ENCODE results near the gene OVAAL.

DNA sequence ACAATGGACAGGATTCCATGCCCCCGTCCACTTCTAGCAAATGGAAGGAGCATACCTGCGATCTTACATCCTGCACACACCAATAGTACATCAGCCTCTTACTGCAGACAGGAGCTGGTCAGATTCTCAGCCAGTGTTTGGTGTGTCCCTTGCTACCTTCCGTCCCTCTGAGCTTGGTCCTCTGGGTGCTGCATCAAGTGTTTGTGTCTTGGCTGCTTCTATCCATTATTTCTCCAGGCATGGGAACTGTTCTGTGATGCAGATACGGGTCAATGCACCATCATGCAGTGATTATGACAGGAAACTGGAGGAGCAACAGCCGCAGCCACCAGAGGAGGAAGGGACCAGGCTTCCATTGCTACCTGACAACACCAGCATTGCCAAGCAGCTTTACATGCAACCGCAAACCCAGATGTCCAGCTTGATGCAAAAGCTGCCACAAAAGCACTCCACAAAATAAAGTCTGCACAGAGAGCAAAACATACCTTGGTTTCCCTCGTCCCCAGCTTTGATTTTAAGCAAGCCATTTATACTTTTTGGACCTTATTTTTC is 21.9 kb upstream of the OVAAL start:
- TF ChIP-seq, protein P1, sequence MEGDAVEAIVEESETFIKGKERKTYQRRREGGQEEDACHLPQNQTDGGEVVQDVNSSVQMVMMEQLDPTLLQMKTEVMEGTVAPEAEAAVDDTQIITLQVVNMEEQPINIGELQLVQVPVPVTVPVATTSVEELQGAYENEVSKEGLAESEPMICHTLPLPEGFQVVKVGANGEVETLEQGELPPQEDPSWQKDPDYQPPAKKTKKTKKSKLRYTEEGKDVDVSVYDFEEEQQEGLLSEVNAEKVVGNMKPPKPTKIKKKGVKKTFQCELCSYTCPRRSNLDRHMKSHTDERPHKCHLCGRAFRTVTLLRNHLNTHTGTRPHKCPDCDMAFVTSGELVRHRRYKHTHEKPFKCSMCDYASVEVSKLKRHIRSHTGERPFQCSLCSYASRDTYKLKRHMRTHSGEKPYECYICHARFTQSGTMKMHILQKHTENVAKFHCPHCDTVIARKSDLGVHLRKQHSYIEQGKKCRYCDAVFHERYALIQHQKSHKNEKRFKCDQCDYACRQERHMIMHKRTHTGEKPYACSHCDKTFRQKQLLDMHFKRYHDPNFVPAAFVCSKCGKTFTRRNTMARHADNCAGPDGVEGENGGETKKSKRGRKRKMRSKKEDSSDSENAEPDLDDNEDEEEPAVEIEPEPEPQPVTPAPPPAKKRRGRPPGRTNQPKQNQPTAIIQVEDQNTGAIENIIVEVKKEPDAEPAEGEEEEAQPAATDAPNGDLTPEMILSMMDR (IDR thresholded peaks at IDR 0.05): no peak
- no peak for TF ChIP-seq POLR2A (IDR thresholded peaks at IDR 0.05)

All from lower leg skin (tissue), 3 donors.